Nephron progenitor cell (in vitro differentiated cells): Measurements from ENCODE around the gene FFAR2.

Experiments used
- DNase-seq: peaks from one replicate; pipeline ENCODE4 v3.0.0; 2021
- H3K27ac Mint-ChIP-seq: 2 replicates; pipeline ENCODE4 v1.8.0; 2021; ENCODE audit warnings: mild to moderate bottlenecking, moderate library complexity, mixed read lengths
- H3K27me3 Mint-ChIP-seq: 2 replicates; pipeline ENCODE4 v1.8.0; 2021; ENCODE audit warnings: mild to moderate bottlenecking, low read depth, mixed read lengths; ENCODE audit not compliant: poor library complexity
- H3K36me3 Mint-ChIP-seq: 2 replicates; pipeline ENCODE4 v1.8.0; 2021; ENCODE audit warnings: low read depth, mixed read lengths
- H3K4me1 Mint-ChIP-seq: 2 replicates; pipeline ENCODE4 v1.8.0; 2021; ENCODE audit warnings: mixed read lengths
- H3K4me3 Mint-ChIP-seq: 2 replicates; pipeline ENCODE4 v1.8.0; 2021; ENCODE audit warnings: mild to moderate bottlenecking, moderate library complexity, mixed read lengths
- H3K9me3 Mint-ChIP-seq: 2 replicates; pipeline ENCODE4 v1.8.0; 2021; ENCODE audit warnings: mild to moderate bottlenecking, moderate library complexity, mixed read lengths
- CTCF ChIP-seq: fragments of 200-600 bp; sonication (generic); IDR thresholded peaks from 2 replicates; pipeline ENCODE4 v1.5.0; 2021; ENCODE audit warnings: antibody characterized with exemption

FFAR2 gene

GRCh38 chr19:35442091-35442490 lies 6.0 kb upstream of the FFAR2 start:
- Mint-ChIP-seq H3K36me3 (no peaks in the 10 kb centered on the region), H3K27ac (no peak overlapping the region), H3K9me3 (no peaks in the 10 kb centered on the region), H3K27me3 (peaks cover 32% of the 10 kb centered on the region), H3K4me1 (peaks cover 4% of the 10 kb centered on the region), H3K4me3 (no peak overlapping the region)
- TF ChIP-seq CTCF = no peak
- DNase-seq = no peak

- H3K9me3 Mint-ChIP-seq = no peaks in the 10 kb centered on the region
- no peak overlapping the region for H3K4me3 Mint-ChIP-seq
- H3K27ac Mint-ChIP-seq = no peak overlapping the region
- H3K4me1 Mint-ChIP-seq = peaks cover 12% of the 10 kb centered on the region
- no peaks in the 10 kb centered on the region for H3K36me3 Mint-ChIP-seq
- H3K27me3 Mint-ChIP-seq = peaks cover 45% of the 10 kb centered on the region
- no peak for DNase-seq
- no peak for TF ChIP-seq CTCF
Measured at GRCh38 chr19:35444735-35445134, 3.3 kb upstream of the FFAR2 start.

- peaks cover 54% of the 10 kb centered on the region for H3K27me3 Mint-ChIP-seq
- TF ChIP-seq CTCF = no peak
- no peak overlapping the region for H3K4me3 Mint-ChIP-seq
- DNase-seq = no peak
- no peak overlapping the region for H3K27ac Mint-ChIP-seq
- H3K4me1 Mint-ChIP-seq = peaks cover 12% of the 10 kb centered on the region
- H3K36me3 Mint-ChIP-seq = no peaks in the 10 kb centered on the region
- H3K9me3 Mint-ChIP-seq = no peaks in the 10 kb centered on the region
Measured at GRCh38 chr19:35445826-35446593, 2.0 kb upstream of the FFAR2 start.

GRCh38 chr19:35449359-35450043 lies 1.4 kb downstream of the FFAR2 start:
- no peak for TF ChIP-seq CTCF
- no peaks in the 10 kb centered on the region for H3K36me3 Mint-ChIP-seq
- H3K9me3 Mint-ChIP-seq = no peaks in the 10 kb centered on the region
- DNase-seq = no peak
- peaks cover 12% of the 10 kb centered on the region for H3K4me1 Mint-ChIP-seq
- peaks cover 73% of the 10 kb centered on the region for H3K27me3 Mint-ChIP-seq
- H3K4me3 Mint-ChIP-seq = no peak overlapping the region
- no peak overlapping the region for H3K27ac Mint-ChIP-seq

- no peak overlapping the region for H3K27ac Mint-ChIP-seq
- H3K4me3 Mint-ChIP-seq = no peak overlapping the region
- no peaks in the 10 kb centered on the region for H3K9me3 Mint-ChIP-seq
- peaks cover 64% of the 10 kb centered on the region for H3K27me3 Mint-ChIP-seq
- no peak for DNase-seq
- TF ChIP-seq CTCF = no peak
- peaks cover 12% of the 10 kb centered on the region for H3K4me1 Mint-ChIP-seq
- H3K36me3 Mint-ChIP-seq = no peaks in the 10 kb centered on the region
Measured at GRCh38 chr19:35451338-35452096, 3.5 kb downstream of the FFAR2 start.
